PC-9 (cell line): Measurements from ENCODE around the gene DES. TPM values are rescaled to one million over a fixed set of nuclear protein-coding genes. Genes with fewer than 3 reads are reported as not detected.
A peak's percentile ranks its signal among the peaks of the same experiment; 100 is the strongest.

Source experiments
- BruUV-seq: library from RNA; stranded (reverse); fragments of 400-500 nt; replicated peaks from 2 replicates; lab custom pipeline; 2021; lab: Mats Ljungman, UMichigan
- CTCF ChIA-PET: fragments of 300-600 bp; sonication (Branson Sonifier 250); formaldehyde crosslinking; loops from one replicate; lab custom pipeline; 2022; ENCODE audit warnings: antibody characterized with exemption; lab: Charles Lee
- POLR2A ChIA-PET: fragments of 300-600 bp; sonication (Branson Sonifier 250); formaldehyde crosslinking; loops from one replicate; lab custom pipeline; 2022; ENCODE audit warnings: antibody characterized with exemption; ENCODE audit not compliant: unreplicated experiment; lab: Charles Lee
- DNase-seq, 2 experiments: peaks; one replicate each; pipeline versions ENCODE4 v3.0.0 to v3.0.0-alpha.2; 2015 to 2022; ENCODE audit warnings: mixed read lengths in 1 of 2
- H2AFZ ChIP-seq: fragments of 200-600 bp; sonication (generic); 2 replicates; pipeline ENCODE4 v1.8.1; 2017; ENCODE audit warnings: antibody characterized with exemption
- H3F3A ChIP-seq: fragments of 200-600 bp; sonication (generic); 2 replicates; pipeline ENCODE4 v1.8.1; 2017; ENCODE audit warnings: antibody characterized with exemption, mild to moderate bottlenecking, low read depth; ENCODE audit not compliant: insufficient read depth
- H3K27ac ChIP-seq: fragments of 200-600 bp; sonication (generic); 2 replicates; pipeline ENCODE4 v1.6.1; 2016; ENCODE audit warnings: mixed run types
- H3K27me3 ChIP-seq: fragments of 200-600 bp; sonication (generic); 2 replicates; pipeline ENCODE4 v1.6.1; 2016; ENCODE audit warnings: low read depth, mixed run types; ENCODE audit not compliant: insufficient read depth
- H3K36me3 ChIP-seq: fragments of 200-600 bp; sonication (generic); 2 replicates; pipeline ENCODE4 v1.6.1; 2016; ENCODE audit warnings: low read depth, mixed run types
- H3K4me1 ChIP-seq: fragments of 200-600 bp; sonication (generic); replicated peaks from 2 replicates; pipeline ENCODE4 v1.6.1; 2016; ENCODE audit warnings: mixed run types; ENCODE audit not compliant: insufficient read depth
- H3K4me2 ChIP-seq: fragments of 200-600 bp; sonication (generic); 2 replicates; pipeline ENCODE4 v1.6.1; 2017; ENCODE audit warnings: mixed run types
- H3K4me3 ChIP-seq: fragments of 200-600 bp; sonication (generic); 2 replicates; pipeline ENCODE4 v1.6.1; 2016; ENCODE audit warnings: mixed run types
- H3K79me2 ChIP-seq: fragments of 200-600 bp; sonication (generic); 2 replicates; pipeline ENCODE4 v1.6.1; 2017; ENCODE audit warnings: low read depth, mixed run types
- H3K9me2 ChIP-seq: fragments of 200-600 bp; sonication (generic); 2 replicates; pipeline ENCODE4 v1.8.1; 2017; ENCODE audit warnings: mild to moderate bottlenecking; ENCODE audit not compliant: insufficient read depth
- H3K9me3 ChIP-seq: fragments of 200-600 bp; sonication (generic); 2 replicates; pipeline ENCODE4 v1.8.1; 2016; ENCODE audit warnings: low read depth; ENCODE audit not compliant: insufficient read depth
- H4K20me1 ChIP-seq: fragments of 200-600 bp; sonication (generic); 2 replicates; pipeline ENCODE4 v1.8.1; 2017; ENCODE audit not compliant: insufficient read depth
- CTCF ChIP-seq: fragments of 200-600 bp; sonication (generic); conservative IDR thresholded peaks from 2 replicates; pipeline ENCODE4 v1.6.1; 2017; ENCODE audit warnings: mixed run types, antibody characterized with exemption, mild to moderate bottlenecking, moderate library complexity
- EZH2 ChIP-seq: fragments of 200-600 bp; sonication (generic); IDR thresholded peaks from 2 replicates; pipeline ENCODE4 v1.8.0; 2017; ENCODE audit warnings: antibody characterized with exemption, low read depth
- intact Hi-C: fragments of 100-400 bp; cut with micrococcal nuclease; formaldehyde crosslinking; loops from one replicate; pipeline ENCODE4 v1.10.0; 2022; ENCODE audit not compliant: unreplicated experiment
- total RNA-seq: library from RNA; stranded (reverse); gene quantifications from 2 replicates; pipeline ENCODE4 v1.2.3, GENCODE V29; 2021

DES gene
- total RNA-seq, 1 experiment from 2014 or later, result not detected

- ChIA-PET CTCF (no interaction called here), POLR2A (no interaction called here)
- H3K36me3 ChIP-seq, result peaks cover 14% of the 10 kb centered on the region; the same call in 1 of the 2 replicates
These were observed 34.0 kb upstream of the DES start for GRCh38 chr2:219384083-219384713.

GRCh38 chr2:219384859-219385258 is 33.3 kb upstream of the DES start:
- Histone ChIP-seq H3K36me3 (peaks cover 14% of the 10 kb centered on the region; the same call in 1 of the 2 replicates), H3K27me3 (no peaks in the 10 kb centered on the region), H3K27ac (no peak overlapping the region), H3K9me3 (no peaks in the 10 kb centered on the region), H3K79me2 (peaks cover 11% of the 10 kb centered on the region; the same call in 1 of the 2 replicates), H3F3A (peaks cover 6% of the 10 kb centered on the region; the same call in 1 of the 2 replicates), H3K4me3 (no peak overlapping the region), H2AFZ (no peak overlapping the region), H4K20me1 (peaks cover 4% of the 10 kb centered on the region; the same call in 1 of the 2 replicates), H3K4me2 (no peak overlapping the region), H3K9me2 (no peaks in the 10 kb centered on the region), H3K4me1 (peaks cover 6% of the 10 kb centered on the region; the same call in 1 of the 2 replicates)
- ChIA-PET POLR2A (no interaction called here), CTCF (no interaction called here)
- TF ChIP-seq EZH2 (no peak), CTCF (no peak)
- intact Hi-C loops, result loop anchor here (5.0 kb wide), 1 partner anchor 88 kb away; no protein-coding TSS in a partner anchor
- BruUV-seq, result no TSS peak
- DNase-seq, result no peak

More at GRCh38 chr2:219384083-219384713, 34.0 kb upstream of the DES start:
- TF ChIP-seq CTCF, result no peak
- no peak for TF ChIP-seq EZH2
- peaks cover 6% of the 10 kb centered on the region; the same call in 1 of the 2 replicates for H3K4me1 ChIP-seq
- peaks cover 6% of the 10 kb centered on the region; the same call in 1 of the 2 replicates for H3F3A ChIP-seq
- H3K4me3 ChIP-seq, result no peak overlapping the region
- H3K4me2 ChIP-seq, result no peak overlapping the region
- H3K79me2 ChIP-seq, result peaks cover 11% of the 10 kb centered on the region; the same call in 1 of the 2 replicates
- H3K27me3 ChIP-seq, result no peaks in the 10 kb centered on the region
- no peaks in the 10 kb centered on the region for H3K9me2 ChIP-seq
- no peaks in the 10 kb centered on the region for H3K9me3 ChIP-seq
- DNase-seq, result no peak
- H4K20me1 ChIP-seq, result peaks cover 4% of the 10 kb centered on the region; the same call in 1 of the 2 replicates
- BruUV-seq, result no TSS peak
- intact Hi-C loops, result no loop called here
- no peak overlapping the region for H3K27ac ChIP-seq
- no peak overlapping the region for H2AFZ ChIP-seq

- H3K79me2 ChIP-seq, result peaks cover 11% of the 10 kb centered on the region; the same call in 1 of the 2 replicates
- DNase-seq, result no peak
- H3K4me3 ChIP-seq, result peak overlapping the region; percentile 82
- H4K20me1 ChIP-seq, result peaks cover 4% of the 10 kb centered on the region; the same call in 1 of the 2 replicates
- intact Hi-C loops, result loop anchor here (5.0 kb wide), 1 partner anchor 89 kb away; no protein-coding TSS in a partner anchor
- H3K27me3 ChIP-seq, result no peaks in the 10 kb centered on the region
- CTCF ChIA-PET, result interaction anchor here (2.7 kb wide), 1 partner anchor 113 kb away, joined by 14 read pairs; the partner anchor contains the start of gene GMPPA
- no peak overlapping the region for H3K27ac ChIP-seq
- no peaks in the 10 kb centered on the region for H3K9me3 ChIP-seq
- H3K36me3 ChIP-seq, result peaks cover 14% of the 10 kb centered on the region; the same call in 1 of the 2 replicates
- H2AFZ ChIP-seq, result no peak overlapping the region
- peaks cover 6% of the 10 kb centered on the region; the same call in 1 of the 2 replicates for H3K4me1 ChIP-seq
- H3K4me2 ChIP-seq, result peak overlapping the region; percentile 97
- TF ChIP-seq CTCF (no peak), EZH2 (no peak)
- H3F3A ChIP-seq, result peaks cover 6% of the 10 kb centered on the region; the same call in 1 of the 2 replicates
- BruUV-seq, result TSS peak; percentile 31
- POLR2A ChIA-PET, result no interaction called here
- H3K9me2 ChIP-seq, result no peaks in the 10 kb centered on the region
These were observed 32.1 kb upstream of the DES start for GRCh38 chr2:219385958-219386520.
